ENCODE measurements around the gene TMEM178B. TPM values are rescaled to one million over a fixed set of nuclear protein-coding genes. Genes with fewer than 3 reads are reported as not detected.
A peak's percentile ranks its signal among the peaks of the same experiment; 100 is the strongest.

Gene TMEM178B
- total and polyA plus RNA-seq, 2 of the 4 experiments (the other 2 are of a cell fraction): under 0.01 to 0.05 TPM

DNA sequence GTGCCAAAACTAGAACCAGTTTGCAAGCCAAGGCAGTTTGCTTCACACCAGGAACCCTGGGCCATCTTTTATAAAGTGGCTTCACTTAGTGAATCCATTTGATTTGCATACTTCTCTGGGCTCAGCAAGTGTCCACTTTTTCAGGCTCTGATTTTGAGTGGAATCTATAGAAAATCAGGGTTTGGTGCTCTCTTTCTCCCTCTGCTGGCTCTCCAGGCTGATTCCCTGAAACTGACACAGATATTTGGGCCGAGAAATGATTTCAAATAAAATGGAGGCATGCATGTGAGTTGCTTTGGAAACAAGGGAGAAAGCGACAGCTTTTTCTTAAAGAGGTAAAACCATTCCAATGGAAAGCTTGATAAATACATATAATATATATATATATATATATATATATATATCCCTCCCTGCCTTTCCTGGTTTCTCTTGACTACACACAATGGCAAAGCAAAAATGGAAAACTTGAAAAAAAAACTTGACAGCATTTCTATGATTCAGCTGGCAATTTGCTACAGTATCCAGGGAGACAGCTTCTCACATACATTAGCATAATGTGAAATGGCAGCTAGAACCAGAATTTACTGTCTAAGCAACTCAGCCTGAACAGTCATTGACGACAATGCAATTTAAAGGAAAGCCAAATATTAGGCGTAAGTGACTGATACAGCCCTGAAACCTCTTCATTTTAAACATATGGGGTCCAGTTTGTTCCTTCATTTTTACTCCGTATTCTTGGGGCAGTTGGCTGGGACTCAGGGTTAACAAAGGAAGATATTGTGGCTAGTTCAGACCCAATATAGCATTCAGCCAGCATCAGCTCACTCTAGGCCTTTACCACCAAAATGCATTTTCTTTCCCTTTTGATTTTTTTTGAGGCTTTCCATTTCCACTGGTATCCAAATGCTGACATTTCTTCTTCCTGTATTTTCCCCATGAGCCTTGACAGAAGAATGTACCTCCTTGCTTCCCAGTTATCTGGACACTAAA lies 188.5 kb downstream of the TMEM178B start:
- no peaks in the 10 kb centered on the region for H3K27me3 ChIP-seq (ENCODE audit: control insufficient read depth, insufficient read depth, low read length)
- no peak overlapping the region for H2BK120ac ChIP-seq (ENCODE audit: low read depth, low read length)
- peaks cover 9% of the 10 kb centered on the region for H3K9me3 ChIP-seq (ENCODE audit: control insufficient read depth, insufficient read depth, low read length)
- BruUV-seq (replicated peaks): no TSS peak
- dilution Hi-C loops (cut with HindIII; ENCODE audit: low sequenced_read_pairs, unreplicated experiment) (no loop called here), in situ Hi-C loops (cut with MboI; ENCODE audit: low sequenced_read_pairs) (no loop called here), intact Hi-C loops (cut with micrococcal nuclease) (no loop called here)
- 50% methylated on average over 2 of the region's 5 CpGs; no CpG with 5 or more reads in 1 of the 2 experiments for WGBS, 2 experiments (ENCODE audit: extremely low coverage in 2 of 2, insufficient read length in 1 of 2)
- no peak overlapping the region for H2AK5ac ChIP-seq (ENCODE audit: low read depth, low read length)
- no peak overlapping the region for H3K18ac ChIP-seq (ENCODE audit: low read depth, low read length)
- TF ChIP-seq, protein P1, sequence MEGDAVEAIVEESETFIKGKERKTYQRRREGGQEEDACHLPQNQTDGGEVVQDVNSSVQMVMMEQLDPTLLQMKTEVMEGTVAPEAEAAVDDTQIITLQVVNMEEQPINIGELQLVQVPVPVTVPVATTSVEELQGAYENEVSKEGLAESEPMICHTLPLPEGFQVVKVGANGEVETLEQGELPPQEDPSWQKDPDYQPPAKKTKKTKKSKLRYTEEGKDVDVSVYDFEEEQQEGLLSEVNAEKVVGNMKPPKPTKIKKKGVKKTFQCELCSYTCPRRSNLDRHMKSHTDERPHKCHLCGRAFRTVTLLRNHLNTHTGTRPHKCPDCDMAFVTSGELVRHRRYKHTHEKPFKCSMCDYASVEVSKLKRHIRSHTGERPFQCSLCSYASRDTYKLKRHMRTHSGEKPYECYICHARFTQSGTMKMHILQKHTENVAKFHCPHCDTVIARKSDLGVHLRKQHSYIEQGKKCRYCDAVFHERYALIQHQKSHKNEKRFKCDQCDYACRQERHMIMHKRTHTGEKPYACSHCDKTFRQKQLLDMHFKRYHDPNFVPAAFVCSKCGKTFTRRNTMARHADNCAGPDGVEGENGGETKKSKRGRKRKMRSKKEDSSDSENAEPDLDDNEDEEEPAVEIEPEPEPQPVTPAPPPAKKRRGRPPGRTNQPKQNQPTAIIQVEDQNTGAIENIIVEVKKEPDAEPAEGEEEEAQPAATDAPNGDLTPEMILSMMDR (conservative IDR thresholded peaks at IDR 0.05; ENCODE audit: low read depth, low read length): peak; percentile 35; the same call in 1 of the 2 replicates
- TF ChIP-seq SMC3 (IDR thresholded peaks at IDR 0.05; ENCODE audit: low read depth, low read length) (peak; percentile 23; the same call in 1 of the 2 replicates), RCOR1 (IDR thresholded peaks at IDR 0.05; ENCODE audit: insufficient replicate concordance, low read length) (no peak)
- TF ChIP-seq, protein P2, sequence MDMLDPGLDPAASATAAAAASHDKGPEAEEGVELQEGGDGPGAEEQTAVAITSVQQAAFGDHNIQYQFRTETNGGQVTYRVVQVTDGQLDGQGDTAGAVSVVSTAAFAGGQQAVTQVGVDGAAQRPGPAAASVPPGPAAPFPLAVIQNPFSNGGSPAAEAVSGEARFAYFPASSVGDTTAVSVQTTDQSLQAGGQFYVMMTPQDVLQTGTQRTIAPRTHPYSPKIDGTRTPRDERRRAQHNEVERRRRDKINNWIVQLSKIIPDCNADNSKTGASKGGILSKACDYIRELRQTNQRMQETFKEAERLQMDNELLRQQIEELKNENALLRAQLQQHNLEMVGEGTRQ (IDR thresholded peaks at IDR 0.05; ENCODE audit: low read depth, low read length): no peak
- H4K8ac ChIP-seq (ENCODE audit: low read depth in 2 of 2, low read length in 2 of 2): no peak overlapping the region
- H3K4me3 ChIP-seq (ENCODE audit: insufficient read depth, low read depth, low read length): no peak overlapping the region
- no peak overlapping the region for H3K9ac ChIP-seq (ENCODE audit: low read depth, low read length)
- no peaks in the 10 kb centered on the region for H3K36me3 ChIP-seq (ENCODE audit: control insufficient read depth, insufficient read depth, low read length)
- H2AK9ac ChIP-seq (replicated peaks; ENCODE audit: low read depth, low read length, poor library complexity): no peak overlapping the region
- H3K4me2 ChIP-seq (ENCODE audit: low read depth, low read length): no peak overlapping the region
- H3K4ac ChIP-seq (ENCODE audit: low read depth, low read length): no peak overlapping the region
- H3K79me1 ChIP-seq (ENCODE audit: low read depth in 1 of 2, low read length in 2 of 2): no peaks in the 10 kb centered on the region
- DNase-seq: no peak
- H4K5ac ChIP-seq (ENCODE audit: low read depth, low read length): no peak overlapping the region
- POLR2A ChIA-PET (ENCODE audit: unreplicated experiment): no interaction called here
- no peak overlapping the region for H2AFZ ChIP-seq (replicated peaks; ENCODE audit: low read length, poor library complexity)
- no peak overlapping the region for H4K91ac ChIP-seq (ENCODE audit: insufficient read depth, low read depth, low read length)
- no peak for ATAC-seq (ENCODE audit: low read depth)
- no peak overlapping the region for H3K23ac ChIP-seq (ENCODE audit: low read depth, low read length)
- no peaks in the 10 kb centered on the region for H3K9me1 ChIP-seq (ENCODE audit: insufficient read depth, low read length)
- no peaks in the 10 kb centered on the region for H4K20me1 ChIP-seq (ENCODE audit: insufficient read depth, low read length)
- H2BK5ac ChIP-seq (ENCODE audit: low read depth, low read length, poor library complexity, severe bottlenecking): no peak overlapping the region
- no peaks in the 10 kb centered on the region for H3K4me1 ChIP-seq (ENCODE audit: control insufficient read depth, insufficient read depth, low read length)
- H3K27ac ChIP-seq (ENCODE audit: insufficient read depth, low read length): no peak overlapping the region
- CTCF ChIA-PET: interaction anchor here (0.6 kb wide), 1 partner anchor 247 kb away, joined by 3 read pairs; no protein-coding TSS in a partner anchor
- H2BK15ac ChIP-seq (ENCODE audit: low read depth, low read length): no peak overlapping the region
- no peak overlapping the region for H2BK20ac ChIP-seq (ENCODE audit: low read depth, low read length)
- H3K14ac ChIP-seq (replicated peaks; ENCODE audit: low read depth, low read length): no peak overlapping the region
- H3K56ac ChIP-seq (ENCODE audit: extremely low read depth, insufficient read depth, low read length): no peak overlapping the region

All from IMR-90 (cell line).